SU-DHL-6 (cell line): ENCODE data around the gene DKK2.

Source experiments
- H2AFZ ChIP-seq: fragments of 200-600 bp; sonication (generic); 2 replicates; pipeline ENCODE4 v1.6.1; 2014; ENCODE audit warnings: low read depth, mild to moderate bottlenecking, moderate library complexity, mixed read lengths, antibody characterized with exemption, low read length; ENCODE audit not compliant: severe bottlenecking
- H3F3A ChIP-seq: fragments of 200-600 bp; shearing (Covaris generic); 2 replicates; pipeline ENCODE4 v1.6.0; 2016; ENCODE audit warnings: antibody characterized with exemption, mild to moderate bottlenecking; ENCODE audit not compliant: insufficient read depth
- H3K27ac ChIP-seq: fragments of 200-600 bp; sonication (generic); 2 replicates; pipeline ENCODE4 v1.5.1; 2016; ENCODE audit warnings: low read depth, mild to moderate bottlenecking, low read length, moderate library complexity, mixed read lengths
- H3K27me3 ChIP-seq: fragments of 200-600 bp; sonication (generic), shearing (Covaris generic); 2 replicates; pipeline ENCODE4 v1.6.0; 2014; ENCODE audit warnings: mild to moderate bottlenecking, low read length
- H3K36me3 ChIP-seq: fragments of 200-600 bp; sonication (generic); 2 replicates; pipeline ENCODE4 v1.6.1; 2014; ENCODE audit warnings: mild to moderate bottlenecking, low read length, mixed read lengths
- H3K4me2 ChIP-seq: fragments of 300-600, 200-600 bp; shearing (Covaris generic), sonication (generic); 2 replicates; pipeline ENCODE4 v1.6.0; 2014; ENCODE audit warnings: low read length, low read depth, mild to moderate bottlenecking; ENCODE audit not compliant: poor library complexity, severe bottlenecking
- H3K4me3 ChIP-seq: fragments of 200-600 bp; sonication (generic); 2 replicates; pipeline ENCODE4 v1.5.1; 2014; ENCODE audit warnings: antibody characterized with exemption, low read length, mild to moderate bottlenecking, mixed read lengths; ENCODE audit not compliant: insufficient read depth, poor library complexity, severe bottlenecking
- H3K79me2 ChIP-seq: fragments of 200-600 bp; sonication (generic); 2 replicates; pipeline ENCODE4 v1.6.1; 2014; ENCODE audit warnings: mild to moderate bottlenecking, low read length, moderate library complexity; ENCODE audit not compliant: insufficient read depth
- H3K9ac ChIP-seq: fragments of 200-600 bp; sonication (generic); 2 replicates; pipeline ENCODE4 v1.7.0; 2014; ENCODE audit warnings: mild to moderate bottlenecking, low read length
- H3K9me2 ChIP-seq: fragments of 200-600 bp; sonication (generic); replicated peaks from 2 replicates; pipeline ENCODE4 v1.6.1; 2014; ENCODE audit warnings: low read length; ENCODE audit not compliant: insufficient read depth
- H3K9me3 ChIP-seq: fragments of 200-600 bp; sonication (generic); 2 replicates; pipeline ENCODE4 v1.6.1; 2014; ENCODE audit warnings: low read length, mixed read lengths; ENCODE audit not compliant: insufficient read depth
- H4K20me1 ChIP-seq: fragments of 200-600 bp; sonication (generic); 2 replicates; pipeline ENCODE4 v1.6.1; 2014; ENCODE audit warnings: low read depth, mild to moderate bottlenecking, antibody characterized with exemption, low read length, moderate library complexity, mixed read lengths
- EZH2phosphoT487 ChIP-seq: fragments of 200-600 bp; sonication (generic), shearing (Covaris generic); conservative IDR thresholded peaks from 2 replicates; pipeline ENCODE4 v1.6.1; 2018; ENCODE audit warnings: mild to moderate bottlenecking, antibody characterized with exemption, low read length, moderate library complexity, mixed read lengths
- TF ChIP-seq, protein P1 (sequence below): fragments of 200-600 bp; sonication (generic); IDR thresholded peaks from one replicate; pipeline ENCODE4 v1.5.1; 2017; ENCODE audit warnings: antibody characterized with exemption, mild to moderate bottlenecking, low read length, moderate library complexity; ENCODE audit not compliant: insufficient read depth, poor library complexity, severe bottlenecking

The DKK2 gene

DNA sequence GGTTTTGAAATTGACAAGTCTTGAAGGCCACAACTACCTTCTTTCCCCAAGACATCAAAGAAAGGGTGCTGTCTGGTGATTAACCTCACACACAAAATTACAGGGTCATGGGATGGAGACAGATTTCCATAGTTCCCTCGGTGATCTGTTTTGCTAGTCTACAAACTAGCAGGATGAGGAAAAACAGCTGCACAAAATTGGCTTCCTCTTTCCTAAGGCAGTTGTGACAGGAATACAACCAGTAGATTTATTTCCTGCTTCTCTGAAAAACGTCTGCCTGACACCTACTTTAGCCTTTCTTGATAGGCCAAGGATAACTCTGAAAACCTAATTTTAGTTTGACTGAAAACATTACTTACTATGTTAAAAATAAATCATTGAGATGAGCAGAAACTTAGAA is 39.6 kb downstream of the DKK2 start:
- TF ChIP-seq EZH2phosphoT487: no peak
- TF ChIP-seq, protein P1, sequence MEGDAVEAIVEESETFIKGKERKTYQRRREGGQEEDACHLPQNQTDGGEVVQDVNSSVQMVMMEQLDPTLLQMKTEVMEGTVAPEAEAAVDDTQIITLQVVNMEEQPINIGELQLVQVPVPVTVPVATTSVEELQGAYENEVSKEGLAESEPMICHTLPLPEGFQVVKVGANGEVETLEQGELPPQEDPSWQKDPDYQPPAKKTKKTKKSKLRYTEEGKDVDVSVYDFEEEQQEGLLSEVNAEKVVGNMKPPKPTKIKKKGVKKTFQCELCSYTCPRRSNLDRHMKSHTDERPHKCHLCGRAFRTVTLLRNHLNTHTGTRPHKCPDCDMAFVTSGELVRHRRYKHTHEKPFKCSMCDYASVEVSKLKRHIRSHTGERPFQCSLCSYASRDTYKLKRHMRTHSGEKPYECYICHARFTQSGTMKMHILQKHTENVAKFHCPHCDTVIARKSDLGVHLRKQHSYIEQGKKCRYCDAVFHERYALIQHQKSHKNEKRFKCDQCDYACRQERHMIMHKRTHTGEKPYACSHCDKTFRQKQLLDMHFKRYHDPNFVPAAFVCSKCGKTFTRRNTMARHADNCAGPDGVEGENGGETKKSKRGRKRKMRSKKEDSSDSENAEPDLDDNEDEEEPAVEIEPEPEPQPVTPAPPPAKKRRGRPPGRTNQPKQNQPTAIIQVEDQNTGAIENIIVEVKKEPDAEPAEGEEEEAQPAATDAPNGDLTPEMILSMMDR: no peak
- Histone ChIP-seq H3F3A (no peaks in the 10 kb centered on the region), H3K36me3 (no peaks in the 10 kb centered on the region), H3K9ac (no peak overlapping the region), H3K4me2 (no peak overlapping the region), H3K79me2 (no peaks in the 10 kb centered on the region), H3K4me3 (no peak overlapping the region), H3K9me2 (no peaks in the 10 kb centered on the region), H2AFZ (no peak overlapping the region), H3K27me3 (no peaks in the 10 kb centered on the region), H4K20me1 (no peaks in the 10 kb centered on the region), H3K9me3 (no peaks in the 10 kb centered on the region), H3K27ac (no peak overlapping the region)

DNA sequence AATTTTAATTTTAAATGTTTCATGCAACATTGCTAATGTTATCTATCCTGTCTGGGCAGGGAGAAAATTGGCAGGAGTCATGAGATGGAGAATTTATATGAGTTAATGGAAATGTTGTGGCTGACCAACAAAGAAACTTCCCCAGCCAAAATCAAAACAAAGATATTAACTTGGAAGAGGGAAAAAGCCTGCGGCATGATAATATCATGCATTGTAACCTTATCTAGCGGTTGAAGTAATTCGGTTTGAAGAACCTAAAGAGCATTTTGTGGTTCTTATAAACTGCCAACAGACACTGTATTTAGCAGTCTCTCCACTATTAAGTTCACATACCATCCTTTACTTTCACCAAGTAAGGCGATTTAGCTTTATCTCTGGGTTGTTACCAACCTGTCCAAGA is 42.3 kb downstream of the DKK2 start:
- H3K9me3 ChIP-seq: no peaks in the 10 kb centered on the region
- H3K79me2 ChIP-seq: no peaks in the 10 kb centered on the region
- no peaks in the 10 kb centered on the region for H3K36me3 ChIP-seq
- H2AFZ ChIP-seq: no peak overlapping the region
- H3K27ac ChIP-seq: no peak overlapping the region
- no peak overlapping the region for H3K9ac ChIP-seq
- H3F3A ChIP-seq: no peaks in the 10 kb centered on the region
- H3K9me2 ChIP-seq: no peaks in the 10 kb centered on the region
- H3K4me2 ChIP-seq: no peak overlapping the region
- H4K20me1 ChIP-seq: no peaks in the 10 kb centered on the region
- no peak overlapping the region for H3K4me3 ChIP-seq
- TF ChIP-seq EZH2phosphoT487: no peak
- TF ChIP-seq, protein P1: no peak
- no peaks in the 10 kb centered on the region for H3K27me3 ChIP-seq

DNA sequence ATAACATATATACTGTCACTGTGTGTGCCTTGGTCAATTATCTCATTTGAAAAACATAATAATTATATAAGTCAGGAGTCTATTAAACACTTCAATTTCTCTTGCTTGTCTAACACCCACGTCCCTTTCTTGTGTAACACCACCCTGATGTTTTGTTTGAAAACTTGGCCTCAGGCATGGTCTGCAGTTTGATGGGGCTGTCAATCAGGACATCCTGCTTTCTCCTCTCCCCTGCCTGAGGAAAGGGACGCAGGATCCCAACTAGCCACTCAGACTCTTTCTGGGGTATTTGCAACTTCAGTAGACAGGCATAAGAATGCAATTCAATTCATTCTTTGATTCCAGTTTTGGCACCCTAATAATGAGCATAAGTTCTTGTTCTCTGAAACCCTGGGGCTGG is 48.8 kb downstream of the DKK2 start:
- Histone ChIP-seq H3K36me3 (no peaks in the 10 kb centered on the region), H3K9me2 (no peaks in the 10 kb centered on the region), H3K9ac (no peak overlapping the region), H3K27ac (no peak overlapping the region), H3K9me3 (no peaks in the 10 kb centered on the region), H2AFZ (no peak overlapping the region), H3K4me2 (no peak overlapping the region), H3K27me3 (no peaks in the 10 kb centered on the region), H3K79me2 (no peaks in the 10 kb centered on the region), H4K20me1 (no peaks in the 10 kb centered on the region), H3K4me3 (no peak overlapping the region), H3F3A (no peaks in the 10 kb centered on the region)
- TF ChIP-seq, protein P1: no peak
- no peak for TF ChIP-seq EZH2phosphoT487

DNA sequence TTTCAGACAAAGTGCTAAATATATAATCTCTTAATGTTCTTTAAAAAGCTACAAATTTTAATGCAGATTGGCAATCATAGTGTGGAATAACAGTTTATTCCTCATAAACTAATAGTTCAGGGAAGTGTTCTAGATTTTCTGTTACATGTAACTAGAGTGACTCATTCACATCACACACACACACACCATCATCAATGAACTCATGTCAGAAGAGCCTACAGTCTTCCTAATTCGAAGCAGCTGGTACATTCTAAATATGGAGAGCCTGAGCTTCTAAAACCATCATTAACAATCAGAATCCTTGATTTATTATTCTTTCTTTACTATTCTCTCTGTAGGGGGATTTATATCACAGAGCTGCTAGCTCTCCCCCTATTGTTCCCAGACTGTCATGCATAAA is 49.6 kb downstream of the DKK2 start:
- Histone ChIP-seq H3K4me3 (no peak overlapping the region), H3K9me3 (no peaks in the 10 kb centered on the region), H4K20me1 (no peaks in the 10 kb centered on the region), H3K9me2 (no peaks in the 10 kb centered on the region), H3K27ac (no peak overlapping the region), H3K9ac (no peak overlapping the region), H3F3A (no peaks in the 10 kb centered on the region), H3K27me3 (no peaks in the 10 kb centered on the region), H3K79me2 (no peaks in the 10 kb centered on the region), H2AFZ (no peak overlapping the region), H3K36me3 (no peaks in the 10 kb centered on the region), H3K4me2 (no peak overlapping the region)
- no peak for TF ChIP-seq EZH2phosphoT487
- TF ChIP-seq, protein P1: no peak
